Stimulated activated naive CD8-positive, alpha-beta T cell treated with anti-CD3 and anti-CD28 coated beads, Interleukin-15, Interleukin-2, amounts not matched to agents 100 ng/mL and 50 ng/mL, for 24 hours (primary cell): Measurements from ENCODE around the gene KCNK3.
"Not testable (repeated sequence)": the region's sequence is repeated elsewhere in the genome, so short reads cannot be mapped to it uniquely, and the experiment has no call there.

Experiments used
- H3K27ac Mint-ChIP-seq: one replicate; pipeline ENCODE4 v1.8.0; 2021; ENCODE audit warnings: mild to moderate bottlenecking, mixed read lengths
- H3K27me3 Mint-ChIP-seq: one replicate; pipeline ENCODE4 v1.8.0; 2021; ENCODE audit warnings: mixed read lengths
- H3K36me3 Mint-ChIP-seq: one replicate; pipeline ENCODE4 v1.8.0; 2021; ENCODE audit warnings: low read depth, mixed read lengths
- H3K4me1 Mint-ChIP-seq: one replicate; pipeline ENCODE4 v1.8.0; 2021; ENCODE audit warnings: low read depth, mixed read lengths
- H3K4me3 Mint-ChIP-seq: one replicate; pipeline ENCODE4 v1.8.0; 2021; ENCODE audit warnings: mild to moderate bottlenecking, mixed read lengths
- H3K9me3 Mint-ChIP-seq: one replicate; pipeline ENCODE4 v1.8.0; 2021; ENCODE audit warnings: mixed read lengths

The KCNK3 gene

DNA sequence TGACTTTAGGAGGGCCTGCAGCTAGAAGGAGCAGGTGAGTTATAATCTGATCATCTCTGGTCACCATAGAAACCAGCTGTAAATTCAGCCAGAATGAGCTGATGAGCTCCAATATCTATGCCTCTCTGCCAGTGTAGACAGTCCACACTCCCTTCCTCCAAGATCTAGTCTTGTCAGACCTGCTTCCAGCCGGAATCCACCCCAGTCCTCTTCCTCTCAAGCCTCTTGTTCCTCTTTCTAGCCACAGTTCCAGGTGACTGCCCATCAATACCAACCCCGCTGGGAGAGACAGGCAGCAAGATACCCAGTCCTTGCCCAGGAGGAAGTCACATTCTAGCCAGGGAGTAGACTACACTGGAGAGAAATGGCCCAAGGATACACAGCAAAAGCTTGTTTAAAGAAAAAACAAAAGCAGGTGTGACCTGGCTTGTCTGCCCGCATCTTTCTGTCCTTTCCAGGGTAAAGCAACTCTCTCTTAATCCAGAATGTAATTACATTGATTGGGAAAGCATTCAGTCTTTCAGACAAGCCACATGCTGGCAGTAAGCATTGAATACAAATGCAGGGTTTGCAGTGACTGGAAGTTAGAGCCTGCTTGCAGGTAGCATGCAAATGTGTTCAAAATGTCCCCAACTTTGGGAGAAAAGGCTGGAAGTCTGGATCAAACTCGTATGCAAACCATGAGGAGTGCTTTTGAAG, 62.6 kb downstream of the KCNK3 start:
- no peaks in the 10 kb centered on the region for H3K36me3 Mint-ChIP-seq
- H3K27me3 Mint-ChIP-seq = no peaks in the 10 kb centered on the region
- H3K27ac Mint-ChIP-seq = no peak overlapping the region
- no peak overlapping the region for H3K4me3 Mint-ChIP-seq
- no peaks in the 10 kb centered on the region for H3K9me3 Mint-ChIP-seq
- peaks cover 14% of the 10 kb centered on the region for H3K4me1 Mint-ChIP-seq

DNA sequence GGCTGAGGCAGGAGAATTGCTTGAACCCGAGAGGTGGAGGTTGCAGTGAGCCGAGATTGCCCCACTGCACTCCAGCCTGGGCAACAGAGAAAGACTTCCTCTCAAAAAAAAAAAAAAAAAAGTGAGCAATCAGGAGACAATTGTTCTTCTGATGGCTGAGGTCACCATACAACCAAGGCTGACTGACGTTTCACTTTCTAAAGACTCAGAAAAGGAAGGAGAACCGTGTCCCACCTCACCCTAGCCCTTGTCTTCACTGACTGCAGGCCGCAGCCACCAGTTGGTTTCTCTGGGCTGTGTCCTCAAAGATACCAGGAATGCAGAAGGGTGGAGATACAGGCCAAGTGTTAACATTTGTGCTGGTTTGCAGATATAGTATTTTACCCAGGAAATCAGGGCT, 63.8 kb downstream of the KCNK3 start:
- Mint-ChIP-seq H3K4me3 (no peak overlapping the region), H3K9me3 (no peaks in the 10 kb centered on the region), H3K27ac (no peak overlapping the region), H3K27me3 (peaks cover 4% of the 10 kb centered on the region), H3K4me1 (peaks cover 14% of the 10 kb centered on the region), H3K36me3 (no peaks in the 10 kb centered on the region)

DNA sequence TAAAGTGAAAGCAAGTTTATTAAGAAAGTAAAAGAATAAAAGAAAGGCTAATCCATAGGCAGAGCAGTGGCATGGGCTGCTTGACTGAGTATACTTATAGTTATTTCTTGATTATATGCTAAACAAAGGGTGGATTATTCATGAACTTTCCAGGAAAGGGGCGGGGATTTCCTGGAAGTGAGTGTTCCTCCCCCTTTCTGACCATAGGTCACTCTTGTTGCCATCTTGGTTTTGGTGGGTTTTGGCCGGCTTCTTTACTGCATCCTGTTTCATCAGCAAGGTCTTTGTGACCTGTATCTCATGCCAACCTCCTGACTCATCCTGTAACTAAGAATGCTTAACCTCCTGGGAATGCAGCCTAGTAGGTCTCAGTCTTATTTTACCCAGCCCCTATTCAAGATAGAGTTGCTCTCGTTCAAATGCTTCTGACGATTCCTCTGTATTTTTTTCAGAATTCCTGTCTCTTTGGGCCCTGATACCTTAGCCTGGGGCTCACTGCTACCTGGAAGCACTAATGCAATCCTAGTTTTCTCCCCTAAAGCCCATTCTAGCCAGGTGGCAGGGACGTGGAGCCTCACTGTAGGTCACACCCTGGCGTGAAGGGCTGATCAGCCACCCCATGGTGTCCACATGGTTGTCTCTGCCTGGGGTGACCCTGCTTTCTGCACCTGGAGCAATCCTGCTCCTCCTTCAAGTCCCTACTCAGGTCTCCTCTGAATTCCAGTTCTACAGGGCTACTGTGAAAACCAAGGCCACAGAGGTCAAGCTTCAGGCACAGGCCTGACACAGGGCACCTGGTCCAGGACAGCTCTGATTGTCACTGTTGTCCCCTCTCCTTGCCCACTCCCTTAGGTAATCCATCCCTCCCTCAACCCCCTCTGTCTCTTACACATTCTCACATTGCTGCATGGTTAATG, 65.6 kb downstream of the KCNK3 start:
- Mint-ChIP-seq H3K27me3 (peaks cover 4% of the 10 kb centered on the region), H3K36me3 (no peaks in the 10 kb centered on the region), H3K27ac (no peak overlapping the region), H3K9me3 (no peaks in the 10 kb centered on the region), H3K4me1 (peaks cover 17% of the 10 kb centered on the region), H3K4me3 (no peak overlapping the region)

GRCh38 chr2:26758790-26759321, 66.3 kb downstream of the KCNK3 start:
- H3K27ac Mint-ChIP-seq = peak overlapping the region; percentile 21
- peaks cover 24% of the 10 kb centered on the region for H3K4me1 Mint-ChIP-seq
- no peaks in the 10 kb centered on the region for H3K9me3 Mint-ChIP-seq
- H3K27me3 Mint-ChIP-seq = peaks cover 4% of the 10 kb centered on the region
- H3K36me3 Mint-ChIP-seq = no peaks in the 10 kb centered on the region
- no peak overlapping the region for H3K4me3 Mint-ChIP-seq

DNA sequence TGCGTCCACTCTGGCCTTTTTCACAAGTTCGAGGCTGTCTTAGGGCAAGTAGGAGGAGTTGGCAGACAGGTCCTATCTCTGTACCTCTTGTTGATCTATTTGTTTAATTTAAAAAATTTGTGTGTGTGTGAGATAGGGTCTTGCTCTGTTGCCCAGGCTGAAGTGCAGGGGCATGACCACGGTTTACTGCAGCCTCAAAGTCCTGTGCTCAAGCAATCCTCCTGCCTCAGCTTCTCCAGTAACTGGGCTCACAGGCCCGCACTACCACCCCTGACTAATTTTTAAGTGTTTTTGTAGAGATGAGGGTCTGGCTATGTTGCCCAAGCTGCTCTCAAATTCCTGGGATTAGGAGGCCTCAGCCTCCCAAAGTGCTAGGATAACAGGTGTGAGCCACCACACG, 67.3 kb downstream of the KCNK3 start:
- Mint-ChIP-seq H3K27ac (no peak overlapping the region), H3K9me3 (no peaks in the 10 kb centered on the region), H3K4me1 (peaks cover 27% of the 10 kb centered on the region), H3K4me3 (no peak overlapping the region), H3K36me3 (no peaks in the 10 kb centered on the region), H3K27me3 (peaks cover 4% of the 10 kb centered on the region)

DNA sequence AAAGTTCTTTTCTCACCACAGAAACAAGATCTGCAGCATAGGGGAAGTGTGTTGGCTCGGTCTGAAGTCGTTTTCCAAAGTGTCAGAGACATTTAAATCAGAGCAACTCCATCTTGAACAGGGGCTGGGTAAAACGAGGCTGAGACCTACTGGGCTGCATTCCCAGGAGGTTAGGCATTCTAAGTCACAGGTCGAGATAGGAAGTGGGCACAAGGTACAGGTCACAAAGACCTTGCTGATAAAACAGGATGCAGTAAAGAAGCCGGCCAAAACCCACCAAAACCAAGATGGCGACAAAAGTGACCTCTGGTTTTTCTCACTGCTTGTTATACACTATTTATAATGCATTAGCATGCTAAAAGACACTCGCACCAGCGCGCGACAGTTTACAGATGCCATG, 68.5 kb downstream of the KCNK3 start:
- not testable (repeated sequence) for H3K9me3 Mint-ChIP-seq, H3K27me3 Mint-ChIP-seq, H3K4me3 Mint-ChIP-seq, H3K36me3 Mint-ChIP-seq, H3K27ac Mint-ChIP-seq
- H3K4me1 Mint-ChIP-seq = peaks cover 38% of the 10 kb centered on the region

DNA sequence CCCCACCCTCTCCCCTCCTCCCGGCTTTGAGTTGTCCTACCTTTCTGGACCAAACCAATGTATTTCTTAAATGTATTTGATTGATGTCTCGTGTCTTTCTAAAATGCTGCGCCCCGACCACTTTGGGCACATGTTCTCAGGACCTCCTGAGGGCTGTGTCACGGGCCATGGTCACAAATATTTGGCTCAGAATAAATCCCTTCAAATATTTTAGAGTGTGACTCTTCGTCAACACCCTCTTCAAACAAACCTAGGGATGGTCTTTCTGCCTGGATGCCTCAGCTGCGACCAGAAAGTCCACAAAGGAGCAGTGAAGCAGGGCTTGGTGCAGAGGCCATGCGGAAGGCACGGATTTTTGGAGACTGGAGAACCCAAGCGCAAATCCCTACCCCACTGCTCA, 70.5 kb downstream of the KCNK3 start:
- H3K36me3 Mint-ChIP-seq = no peaks in the 10 kb centered on the region
- H3K27me3 Mint-ChIP-seq = peaks cover 4% of the 10 kb centered on the region
- no peaks in the 10 kb centered on the region for H3K9me3 Mint-ChIP-seq
- peaks cover 46% of the 10 kb centered on the region for H3K4me1 Mint-ChIP-seq
- H3K4me3 Mint-ChIP-seq = peak overlapping the region; percentile 91
- H3K27ac Mint-ChIP-seq = no peak overlapping the region

DNA sequence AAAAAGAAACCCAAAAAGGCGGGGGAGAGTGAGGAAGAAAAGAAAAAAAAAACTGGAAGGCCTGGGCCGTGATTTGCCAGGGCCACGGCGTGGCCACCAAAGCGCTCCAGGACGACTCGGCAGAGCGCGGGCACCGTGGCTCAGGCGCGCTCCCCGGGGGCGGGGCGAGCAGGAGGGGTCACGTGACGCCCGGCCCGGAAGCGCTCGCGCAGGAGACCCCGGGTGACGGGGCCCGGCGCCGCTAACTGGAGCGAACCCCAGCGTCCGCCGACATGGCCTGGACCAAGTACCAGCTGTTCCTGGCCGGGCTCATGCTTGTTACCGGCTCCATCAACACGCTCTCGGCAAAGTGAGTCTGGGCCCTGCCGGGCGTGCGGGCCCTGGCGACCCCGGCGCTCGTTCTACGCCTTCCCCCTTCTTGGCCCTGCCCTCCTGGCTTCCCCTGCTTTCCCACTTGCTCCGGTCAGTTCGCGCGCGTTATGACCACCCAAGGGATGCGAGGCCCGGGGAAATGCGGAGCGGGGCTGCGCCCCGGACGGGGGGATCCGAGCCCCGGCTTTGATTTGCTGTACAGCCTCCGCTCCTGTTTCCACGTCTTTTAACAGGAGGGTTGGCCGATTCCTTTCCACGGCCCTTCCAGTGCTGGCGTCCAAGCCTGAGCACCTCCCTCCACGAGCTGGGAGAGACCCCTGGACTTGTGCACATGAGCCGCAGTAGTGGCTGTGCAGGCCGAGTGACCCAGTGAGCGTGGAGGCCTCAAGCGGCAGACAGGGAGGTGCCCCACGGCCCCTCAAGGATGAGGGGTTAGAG, 71.8 kb downstream of the KCNK3 start, which contains the start of gene SLC35F6:
Gene SLC35F6, plus strand, starts transcription at position 207 of the 810 bp plus-strand sequence. Its CDS starts 66 bp downstream, at position 273.
- Mint-ChIP-seq H3K9me3 (no peaks in the 10 kb centered on the region), H3K4me3 (peak within 1 kb of the TSS; percentile 91), H3K27me3 (peaks cover 4% of the 10 kb centered on the region), H3K36me3 (no peaks in the 10 kb centered on the region), H3K4me1 (peaks cover 49% of the 10 kb centered on the region), H3K27ac (peak within 1 kb of the TSS; percentile 90)

GRCh38 chr2:26764906-26765305, 72.4 kb downstream of the KCNK3 start:
- peak overlapping the region; percentile 91 for H3K4me3 Mint-ChIP-seq
- H3K4me1 Mint-ChIP-seq = peaks cover 54% of the 10 kb centered on the region
- peaks cover 4% of the 10 kb centered on the region for H3K27me3 Mint-ChIP-seq
- H3K36me3 Mint-ChIP-seq = no peaks in the 10 kb centered on the region
- no peaks in the 10 kb centered on the region for H3K9me3 Mint-ChIP-seq
- peak overlapping the region; percentile 83 for H3K27ac Mint-ChIP-seq

- H3K27ac Mint-ChIP-seq = peak overlapping the region; percentile 52
- peak overlapping the region; percentile 91 for H3K4me3 Mint-ChIP-seq
- no peaks in the 10 kb centered on the region for H3K9me3 Mint-ChIP-seq
- peaks cover 62% of the 10 kb centered on the region for H3K4me1 Mint-ChIP-seq
- no peaks in the 10 kb centered on the region for H3K36me3 Mint-ChIP-seq
- H3K27me3 Mint-ChIP-seq = peaks cover 4% of the 10 kb centered on the region
Observed at GRCh38 chr2:26765475-26766200, 73.1 kb downstream of the KCNK3 start.

DNA sequence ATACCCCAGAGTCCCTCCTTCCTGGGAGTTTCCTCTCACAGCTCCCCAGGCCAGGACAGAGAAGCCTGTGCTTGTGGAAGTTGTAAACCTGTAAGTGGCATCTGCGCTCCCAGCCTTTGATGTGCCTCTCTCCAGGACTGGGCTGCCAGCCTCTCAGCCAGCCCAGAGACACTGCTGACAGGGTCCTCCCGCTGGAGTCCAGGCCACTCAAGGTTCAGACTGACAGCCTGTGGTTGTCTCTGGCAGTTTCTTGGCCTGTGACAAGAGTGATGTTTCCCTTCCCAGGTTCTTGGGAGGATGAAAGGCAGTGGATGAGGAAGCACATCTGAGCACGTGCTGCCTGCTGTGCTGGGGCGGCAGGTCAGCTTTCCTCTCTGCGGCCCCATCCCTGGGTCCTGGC, 74.6 kb downstream of the KCNK3 start:
- no peaks in the 10 kb centered on the region for H3K27me3 Mint-ChIP-seq
- H3K9me3 Mint-ChIP-seq = no peaks in the 10 kb centered on the region
- no peak overlapping the region for H3K4me3 Mint-ChIP-seq
- H3K4me1 Mint-ChIP-seq = peaks cover 75% of the 10 kb centered on the region
- H3K36me3 Mint-ChIP-seq = no peaks in the 10 kb centered on the region
- H3K27ac Mint-ChIP-seq = no peak overlapping the region

DNA sequence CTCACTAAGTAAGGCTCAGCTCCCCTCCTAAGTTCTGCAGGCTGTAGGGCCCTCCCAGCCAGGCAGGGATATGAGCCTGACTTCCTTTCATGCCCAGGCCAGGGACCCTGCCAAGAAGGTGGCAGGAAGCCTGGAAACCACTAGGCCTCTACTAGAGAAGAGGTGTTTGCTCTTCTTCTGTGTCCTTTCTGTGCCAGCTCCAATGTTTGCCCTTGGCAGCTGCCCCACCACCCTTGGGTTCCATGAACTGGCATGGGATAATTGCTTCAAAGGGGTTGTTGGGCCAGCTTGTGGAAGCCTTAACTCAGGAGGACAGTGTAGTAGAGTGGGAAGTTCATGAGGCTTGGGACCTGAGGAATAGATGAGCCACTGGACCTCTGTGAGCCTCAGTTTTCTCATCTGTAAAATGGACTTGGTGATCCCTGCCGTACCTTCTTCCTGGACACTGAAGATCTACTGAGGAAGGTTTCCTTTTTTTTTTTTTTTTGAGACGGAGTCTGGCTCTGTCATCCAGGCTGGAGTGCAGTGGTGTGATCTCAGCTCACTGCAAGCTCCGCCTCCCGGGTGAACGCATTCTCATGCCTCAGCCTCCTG, 75.5 kb downstream of the KCNK3 start:
- H3K27me3 Mint-ChIP-seq = no peaks in the 10 kb centered on the region
- peaks cover 8% of the 10 kb centered on the region for H3K36me3 Mint-ChIP-seq
- no peak overlapping the region for H3K27ac Mint-ChIP-seq
- no peaks in the 10 kb centered on the region for H3K9me3 Mint-ChIP-seq
- H3K4me1 Mint-ChIP-seq = peaks cover 82% of the 10 kb centered on the region
- no peak overlapping the region for H3K4me3 Mint-ChIP-seq

- Mint-ChIP-seq H3K27ac (no peak overlapping the region), H3K36me3 (peaks cover 8% of the 10 kb centered on the region), H3K4me3 (no peak overlapping the region), H3K4me1 (peaks cover 75% of the 10 kb centered on the region), H3K27me3 (no peaks in the 10 kb centered on the region), H3K9me3 (no peaks in the 10 kb centered on the region)
Observed at GRCh38 chr2:26768759-26769088, 76.2 kb downstream of the KCNK3 start.
